Measurements from ENCODE around the gene PIK3CB. TPM values are rescaled to one million over a fixed set of nuclear protein-coding genes. Genes with fewer than 3 reads are reported as not detected.
"Not testable (repeated sequence)": the region's sequence is repeated elsewhere in the genome, so short reads cannot be mapped to it uniquely, and the experiment has no call there.

PIK3CB gene
- total RNA-seq, 1 experiment from 2014 or later = 15.2 TPM

- DNase-seq (ENCODE audit: extremely low read depth, low read depth) = no peak
Measured at GRCh38 chr3:138768946-138769345, 65.8 kb downstream of the PIK3CB start.

DNA sequence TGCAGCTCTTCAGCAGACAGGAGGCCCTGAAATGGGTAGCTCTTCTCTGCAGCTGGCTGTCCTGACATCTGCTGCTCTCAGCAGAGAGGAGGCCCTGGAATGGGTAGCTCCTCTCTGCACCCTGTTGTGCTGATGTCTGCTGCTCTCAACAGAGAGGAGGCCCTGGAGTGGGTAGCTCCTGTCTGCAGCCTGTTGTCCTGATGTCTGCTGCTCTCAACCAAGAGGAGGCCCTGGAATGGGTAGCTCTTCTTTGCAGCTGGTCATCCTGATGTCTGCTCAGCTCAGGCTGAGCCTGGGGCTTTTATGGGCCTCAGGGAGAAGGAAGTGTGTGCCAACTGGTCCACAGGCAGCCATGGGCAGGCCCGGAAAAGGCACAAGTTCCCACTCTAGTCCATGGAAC is 66.6 kb downstream of the PIK3CB start:
- DNase-seq (ENCODE audit: extremely low read depth, low read depth) = no peak

DNA sequence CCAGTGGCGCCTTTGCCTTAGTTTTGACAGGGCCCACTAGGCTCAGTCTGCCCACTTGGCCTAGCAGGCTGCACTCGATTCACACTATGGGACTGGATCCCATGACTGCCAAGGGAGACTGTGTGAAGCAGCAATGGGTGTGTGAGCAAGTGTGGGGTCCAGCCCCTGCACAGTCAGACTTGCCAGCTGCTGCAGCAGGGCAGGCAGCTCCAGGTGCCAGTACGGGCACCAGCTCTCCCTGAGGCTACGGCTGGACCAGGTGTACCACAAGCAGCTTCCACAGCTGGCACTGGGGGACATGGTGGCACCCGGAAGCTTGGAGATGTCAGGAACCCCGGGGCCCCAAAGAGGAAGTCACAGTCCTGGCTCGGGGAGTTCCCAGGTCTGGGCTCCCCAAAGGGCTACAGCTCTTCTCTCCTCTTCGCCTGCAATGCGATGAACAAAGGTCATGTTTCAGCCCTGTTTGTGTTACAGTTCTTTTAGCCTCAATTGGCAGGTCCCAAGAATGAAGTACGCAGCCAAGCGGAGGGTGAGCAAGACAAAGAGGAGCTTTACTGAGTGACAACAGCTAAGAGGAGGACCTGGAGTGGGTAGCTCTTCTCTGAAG is 67.1 kb downstream of the PIK3CB start:
- DNase-seq (ENCODE audit: extremely low read depth, low read depth) = no peak

GRCh38 chr3:138761002-138761401 is 73.7 kb downstream of the PIK3CB start:
- no peak for DNase-seq (ENCODE audit: extremely low read depth, low read depth)

GRCh38 chr3:138748190-138748589 is 86.5 kb downstream of the PIK3CB start:
- DNase-seq (ENCODE audit: extremely low read depth, low read depth) = no peak

- DNase-seq (ENCODE audit: extremely low read depth, low read depth) = no peak
Measured at GRCh38 chr3:138747225-138747624, 87.5 kb downstream of the PIK3CB start.

DNA sequence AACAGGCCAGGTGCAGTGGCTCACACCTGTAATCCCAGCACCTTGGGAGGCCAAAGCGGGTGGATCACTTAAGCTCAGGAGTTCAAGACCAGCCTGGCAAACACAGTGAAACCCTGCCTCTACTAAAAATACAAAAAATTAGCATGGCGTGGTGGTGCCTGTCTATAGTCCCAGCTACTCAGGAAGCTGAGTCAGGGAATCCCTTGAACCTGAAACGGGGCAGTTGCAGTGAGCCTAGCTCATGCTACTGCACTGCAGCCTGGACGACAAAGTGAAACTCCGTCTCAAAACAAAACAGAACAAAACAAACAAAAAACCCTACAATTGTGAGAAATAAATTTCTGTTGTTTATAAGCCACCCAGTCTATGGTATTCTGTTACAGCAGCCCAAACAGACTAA is 94.7 kb downstream of the PIK3CB start:
- DNase-seq (ENCODE audit: extremely low read depth, low read depth) = no peak

DNA sequence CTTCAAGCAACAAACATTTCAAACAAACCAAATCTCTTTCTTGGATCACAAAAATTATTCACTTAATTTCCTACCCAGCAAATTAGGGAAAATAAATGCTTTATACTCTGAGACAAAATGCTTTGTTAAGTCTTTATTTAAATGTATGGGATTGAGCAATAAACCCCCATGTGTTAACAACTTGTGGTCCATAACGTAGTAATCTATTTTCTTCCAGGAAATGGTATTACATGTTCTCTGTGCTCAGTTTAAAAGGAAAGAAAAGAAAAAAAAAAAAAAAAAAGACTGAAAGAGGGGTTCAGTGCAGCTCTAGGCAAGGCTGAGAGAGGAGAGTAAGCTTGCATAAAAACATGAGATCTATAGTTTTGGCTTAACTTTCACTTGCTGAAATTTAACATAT is 102.3 kb downstream of the PIK3CB start:
- DNase-seq (ENCODE audit: extremely low read depth, low read depth) = no peak

DNA sequence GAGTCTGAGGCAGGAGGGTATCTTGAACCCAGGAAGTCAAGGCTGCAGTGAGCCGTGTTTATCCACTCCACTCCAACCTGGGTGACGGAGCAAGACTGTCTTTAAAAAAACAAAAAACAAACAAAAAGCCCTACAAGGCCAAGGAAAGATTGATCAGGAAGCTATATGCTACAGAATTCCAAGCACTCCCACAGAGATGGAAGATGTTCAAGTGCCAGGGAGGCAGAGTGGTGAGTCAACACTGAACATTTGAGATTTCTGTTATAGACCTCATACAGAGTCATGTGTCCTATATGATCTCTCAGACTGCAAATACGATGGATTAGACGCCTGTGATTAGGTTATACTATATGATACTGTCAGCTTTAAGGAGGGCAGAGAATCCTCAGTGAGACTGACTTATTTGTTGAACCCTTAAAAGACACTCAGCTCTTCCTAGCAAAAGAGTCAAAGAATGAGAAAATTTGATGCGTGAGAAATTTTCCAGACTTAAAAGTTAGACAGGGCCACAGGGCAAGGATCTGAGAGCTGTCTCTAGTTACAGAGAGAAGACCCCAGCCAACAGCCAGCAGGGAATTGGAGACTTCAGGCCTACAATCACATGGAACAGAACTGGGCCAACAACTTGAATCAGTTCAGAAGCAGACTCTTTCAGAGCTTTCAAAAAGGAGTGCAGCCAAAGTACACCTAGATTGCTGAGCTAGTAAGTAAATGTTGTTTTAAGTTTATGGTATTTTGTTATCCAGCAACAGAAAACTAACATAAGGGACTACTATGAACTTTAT is 107.6 kb downstream of the PIK3CB start:
- no peak for DNase-seq (ENCODE audit: extremely low read depth, low read depth)

GRCh38 chr3:138726042-138726441 is 108.7 kb downstream of the PIK3CB start:
- DNase-seq (ENCODE audit: extremely low read depth, low read depth) = not testable (repeated sequence)

DNA sequence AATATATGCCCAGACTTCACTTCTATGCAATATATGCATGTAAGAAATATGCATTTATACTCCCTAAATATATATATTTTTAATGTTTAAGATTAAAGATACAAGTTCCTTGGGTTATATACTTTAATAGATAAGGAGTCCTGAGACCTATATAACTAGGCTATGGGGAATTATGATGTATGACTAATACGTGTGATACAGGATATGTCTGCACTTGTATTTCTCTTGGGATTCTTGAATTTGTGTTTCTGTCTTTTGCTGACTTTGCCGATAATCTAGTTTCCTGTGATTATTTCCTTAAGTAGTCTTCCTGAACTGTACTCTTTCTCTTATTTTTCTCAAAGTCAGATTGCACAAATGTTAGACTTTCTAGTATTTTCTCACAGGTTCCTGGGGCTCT is 109.6 kb downstream of the PIK3CB start:
- no peak for DNase-seq (ENCODE audit: extremely low read depth, low read depth)

- no peak for DNase-seq (ENCODE audit: extremely low read depth, low read depth)
Measured at GRCh38 chr3:138724443-138724842, 110.3 kb downstream of the PIK3CB start.

DNA sequence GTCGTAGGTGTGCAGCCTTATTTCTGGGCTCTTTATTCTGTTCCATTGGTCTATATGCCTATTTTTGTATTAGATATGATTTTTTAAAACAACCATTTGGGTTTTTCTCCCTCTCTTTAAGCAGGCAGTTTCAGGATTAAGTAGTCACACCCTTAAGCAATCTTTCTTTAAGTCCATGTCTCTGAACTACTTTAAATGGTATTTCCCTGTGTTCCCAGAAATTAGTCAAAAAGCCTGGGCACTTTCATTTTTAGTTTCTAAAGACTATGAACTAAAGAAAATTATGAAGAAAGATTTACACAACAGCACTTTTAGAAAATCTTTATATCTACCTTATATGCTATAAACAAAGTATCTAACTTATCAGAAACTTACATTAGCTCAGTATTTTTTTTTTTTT is 115.9 kb downstream of the PIK3CB start:
- no peak for DNase-seq (ENCODE audit: extremely low read depth, low read depth)

DNA sequence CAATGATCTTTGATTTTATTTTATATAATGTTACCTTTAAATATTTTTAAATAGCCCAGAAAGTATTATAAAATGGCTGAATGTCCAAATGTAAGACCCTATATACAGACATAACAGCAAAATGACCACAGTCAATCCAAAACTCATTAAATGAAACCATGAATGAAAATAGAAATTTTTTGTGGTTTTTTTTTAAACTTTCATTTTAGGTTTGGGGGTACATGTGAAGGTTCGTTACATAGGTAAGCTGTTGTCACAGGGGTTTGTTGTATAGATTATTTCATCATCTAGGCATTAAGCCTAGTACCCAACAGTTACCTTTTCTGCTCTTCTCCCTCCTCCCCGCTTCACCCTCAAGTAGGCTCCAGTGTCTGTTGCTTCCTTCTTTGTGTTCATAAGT is 117.4 kb downstream of the PIK3CB start:
- no peak for DNase-seq (ENCODE audit: extremely low read depth, low read depth)

- DNase-seq (ENCODE audit: extremely low read depth, low read depth) = no peak
Measured at GRCh38 chr3:138712086-138712485, 122.6 kb downstream of the PIK3CB start.

DNA sequence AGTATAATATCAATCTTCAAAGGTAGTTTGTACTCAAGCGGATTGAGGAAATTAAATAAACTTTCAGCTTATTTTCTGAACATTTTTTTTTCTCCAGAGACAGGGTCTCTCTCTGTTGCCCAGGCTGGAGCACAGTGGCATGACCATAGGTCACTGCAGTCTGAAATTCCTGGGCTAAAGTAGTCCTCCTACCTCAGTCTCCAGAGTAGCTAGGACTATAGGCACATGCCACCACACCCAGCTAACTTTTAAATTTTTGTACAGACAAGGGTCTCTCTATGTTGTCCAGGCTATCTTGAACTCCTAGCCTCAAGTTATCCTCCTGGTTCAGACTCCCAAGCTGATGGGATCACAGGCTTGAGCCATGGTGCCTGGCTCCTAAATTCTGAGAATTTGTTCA is 129.1 kb downstream of the PIK3CB start:
- DNase-seq (ENCODE audit: extremely low read depth, low read depth) = no peak

DNA sequence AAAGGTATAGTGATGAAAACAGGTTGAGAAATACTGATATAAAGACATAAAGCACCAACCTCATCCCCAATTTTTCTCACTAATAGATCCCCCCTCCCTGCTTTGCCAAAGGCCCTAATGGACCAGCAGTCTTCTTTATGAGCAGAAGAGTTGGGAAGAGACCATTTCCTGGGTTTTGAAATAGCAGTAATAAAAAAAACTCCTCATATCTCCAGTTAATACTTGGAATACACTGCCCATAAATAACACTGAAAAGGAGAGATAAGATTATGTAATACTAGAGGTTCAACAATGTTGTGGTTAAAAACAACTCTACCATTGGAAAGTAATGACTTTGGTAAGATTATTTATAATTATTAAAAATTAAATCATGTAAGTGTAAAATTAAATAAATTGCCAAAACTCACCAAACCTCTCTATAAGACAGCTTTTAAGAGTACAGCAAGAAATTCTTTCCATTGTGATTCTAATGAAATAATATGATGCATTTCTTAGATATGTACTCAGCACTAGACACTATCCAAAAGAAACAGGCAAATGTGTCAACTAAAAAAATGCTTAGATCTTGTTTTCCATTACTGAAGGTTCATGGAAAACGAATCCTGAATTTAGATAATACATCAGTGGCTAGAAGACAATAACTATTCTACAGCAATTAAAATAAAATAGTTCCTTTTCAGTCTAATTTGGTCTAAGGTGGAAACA is 137.9 kb downstream of the PIK3CB start:
- no peak for DNase-seq (ENCODE audit: extremely low read depth, low read depth)

DNA sequence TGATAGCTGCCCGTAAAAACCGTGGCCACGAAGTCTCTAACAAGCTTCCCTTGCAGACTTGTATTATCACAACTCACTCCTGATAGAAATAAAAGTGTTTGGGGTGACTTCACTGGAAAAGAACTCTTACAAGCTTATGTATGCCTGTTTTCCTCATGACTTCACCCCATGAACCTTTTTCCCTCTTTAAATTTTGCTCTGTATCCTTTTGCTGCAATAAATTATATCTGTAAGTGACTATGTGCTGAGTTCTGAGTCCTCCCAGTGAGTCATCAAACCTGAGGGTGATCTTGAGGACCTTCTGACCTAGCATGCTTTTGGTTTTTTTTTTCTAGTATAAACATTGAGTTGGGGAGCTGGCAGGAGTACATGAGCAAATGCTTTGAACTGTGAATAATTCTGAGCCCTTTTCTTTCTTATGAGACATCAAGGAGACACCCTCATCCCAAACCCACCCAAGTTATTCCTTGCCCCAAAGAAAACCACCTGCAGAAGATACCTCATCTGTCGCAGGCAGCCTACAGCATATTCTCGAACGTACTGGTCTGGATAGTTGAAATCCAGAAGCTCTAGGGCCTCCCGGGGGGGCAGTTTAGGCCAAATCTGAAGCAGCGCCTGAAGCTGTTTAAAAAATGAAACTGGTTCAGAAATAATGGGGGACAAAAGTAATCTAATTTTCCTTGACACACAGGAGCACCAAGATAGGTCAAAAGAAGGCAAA is 140.3 kb downstream of the PIK3CB start:
- DNase-seq (ENCODE audit: extremely low read depth, low read depth) = no peak

DNA sequence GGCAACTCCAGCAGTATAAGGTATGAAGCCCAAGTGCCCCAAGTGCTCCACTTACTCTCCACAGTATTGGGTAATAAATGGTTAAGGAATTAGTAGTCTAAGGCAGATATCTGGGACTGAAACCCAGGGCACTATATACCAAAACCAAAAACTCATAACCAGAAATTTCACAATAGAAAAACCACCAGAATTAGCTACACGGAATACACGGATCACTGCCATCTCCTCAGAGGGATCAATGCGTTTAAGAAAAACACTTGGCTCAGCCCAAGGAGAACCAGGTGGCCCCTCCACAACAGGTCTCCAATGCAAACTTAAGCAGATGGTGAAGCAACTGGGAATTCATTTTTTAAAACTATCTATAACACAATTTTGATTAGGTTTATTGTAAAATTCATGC is 142.6 kb downstream of the PIK3CB start:
- no peak for DNase-seq (ENCODE audit: extremely low read depth, low read depth)

DNA sequence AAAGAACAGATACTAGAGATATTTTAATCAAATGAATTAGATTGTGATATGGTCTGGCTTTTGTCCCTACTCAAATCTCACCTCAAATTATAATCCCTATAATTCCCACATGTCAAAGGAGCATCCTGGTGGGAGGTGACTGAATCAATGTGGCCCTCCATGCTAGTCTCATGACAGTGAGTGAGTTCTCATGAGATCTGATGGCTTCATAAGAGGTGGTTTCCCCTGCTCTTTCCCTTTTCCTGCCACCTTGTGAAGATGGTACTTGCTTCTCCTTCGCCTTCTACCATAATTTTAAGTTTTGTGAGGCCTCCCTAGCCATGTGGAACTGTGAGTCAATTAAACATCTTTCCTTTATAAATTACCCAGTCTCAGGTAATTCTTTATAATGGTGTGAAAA is 143.4 kb downstream of the PIK3CB start:
- DNase-seq (ENCODE audit: extremely low read depth, low read depth) = no peak

GRCh38 chr3:138690036-138690435 is 144.7 kb downstream of the PIK3CB start:
- no peak for DNase-seq (ENCODE audit: extremely low read depth, low read depth)
